Activated CD8-positive, alpha-beta memory T cell treated with anti-CD3 and anti-CD28 coated beads for 4 hours (primary cell): Measurements from ENCODE around the gene RAD51.

Source experiments
- DNase-seq, 2 donors: peaks; one replicate each; pipeline ENCODE4 v3.0.0-alpha.2; 2020; ENCODE audit warnings: low read depth in 2 of 2

RAD51 gene

GRCh38 chr15:40762919-40763800 lies 68.2 kb downstream of the RAD51 start:
- no peak for DNase-seq

DNA sequence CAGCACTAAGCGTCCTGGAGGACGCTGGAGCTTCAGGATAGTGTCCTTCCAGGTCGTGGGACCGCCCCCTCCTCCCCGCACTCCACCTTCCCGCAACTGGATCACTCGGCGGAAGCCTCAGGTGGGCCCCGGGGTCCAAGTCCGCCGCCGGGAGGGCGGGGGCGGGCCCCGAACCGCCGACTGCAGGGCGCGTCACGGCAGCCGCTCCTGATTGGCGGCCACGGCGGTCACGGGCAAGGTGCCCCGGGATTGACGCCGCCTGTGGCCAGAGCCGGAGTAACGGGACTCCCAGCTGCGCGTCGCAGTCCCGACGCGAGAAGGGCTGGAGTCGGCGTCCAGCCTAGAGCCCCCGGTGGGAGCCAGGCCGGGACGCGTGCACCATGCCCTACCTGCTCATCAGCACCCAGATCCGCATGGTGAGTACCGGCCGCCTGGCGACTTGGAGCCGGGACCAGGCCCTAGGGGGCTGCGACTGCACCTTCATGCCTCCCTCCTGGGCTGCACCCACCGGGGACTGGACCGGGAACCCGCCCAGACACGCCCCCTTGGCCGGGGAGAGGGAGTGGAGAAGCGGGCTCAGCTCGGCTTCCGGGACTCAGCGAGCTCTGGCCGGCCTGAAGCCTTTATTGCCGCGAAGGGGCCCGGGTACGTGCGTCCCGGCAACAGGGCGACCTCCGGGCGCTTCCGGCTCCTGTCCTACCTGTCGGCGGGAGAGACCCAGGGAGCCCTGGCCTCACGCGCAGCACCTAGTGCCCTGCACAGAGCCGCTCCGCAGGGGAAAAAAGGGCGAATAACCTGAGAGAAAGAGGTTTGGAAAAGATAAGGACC lies 69.0 kb downstream of the RAD51 start, which contains the start of gene GCHFR:
Gene GCHFR, plus strand, starts transcription at position 268 of the 828 bp plus-strand sequence. Its CDS starts 113 bp downstream, at position 381.
- peak in 1 of 2 donors; percentile 38 for DNase-seq

GRCh38 chr15:40764629-40765103 lies 69.7 kb downstream of the RAD51 start:
- no peak for DNase-seq

DNA sequence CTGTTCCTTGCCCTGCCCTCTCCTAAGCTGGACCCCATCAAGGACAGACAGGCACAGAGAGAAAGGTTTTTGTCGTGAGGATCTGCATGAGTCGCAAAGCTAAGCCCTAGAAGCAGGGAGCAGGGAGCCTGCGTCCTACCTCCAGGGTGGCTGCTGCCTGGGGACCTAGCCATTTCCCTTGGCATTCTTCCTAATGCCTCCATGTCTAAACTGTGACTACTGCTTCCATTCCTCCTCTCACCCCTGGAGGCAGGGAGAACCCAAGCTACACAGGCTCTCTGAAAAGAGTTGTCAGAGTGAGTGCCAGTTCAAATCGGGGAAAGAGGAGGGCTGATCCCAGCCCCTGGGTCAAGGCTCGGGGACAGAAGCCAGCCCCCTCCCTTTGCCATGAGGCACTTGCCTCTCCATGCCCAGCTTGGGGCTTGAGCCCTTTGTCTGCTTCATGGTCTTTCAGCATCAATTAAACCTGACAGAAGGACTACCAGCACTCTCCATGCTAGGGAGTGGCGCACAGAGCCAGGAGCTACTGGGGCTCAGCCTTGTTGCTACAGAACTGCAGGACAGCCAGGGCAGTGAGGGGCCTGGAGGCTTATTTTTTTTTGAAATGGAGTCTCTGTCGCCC lies 71.3 kb downstream of the RAD51 start:
- no peak for DNase-seq

GRCh38 chr15:40766906-40767837 lies 72.2 kb downstream of the RAD51 start:
- no peak for DNase-seq

DNA sequence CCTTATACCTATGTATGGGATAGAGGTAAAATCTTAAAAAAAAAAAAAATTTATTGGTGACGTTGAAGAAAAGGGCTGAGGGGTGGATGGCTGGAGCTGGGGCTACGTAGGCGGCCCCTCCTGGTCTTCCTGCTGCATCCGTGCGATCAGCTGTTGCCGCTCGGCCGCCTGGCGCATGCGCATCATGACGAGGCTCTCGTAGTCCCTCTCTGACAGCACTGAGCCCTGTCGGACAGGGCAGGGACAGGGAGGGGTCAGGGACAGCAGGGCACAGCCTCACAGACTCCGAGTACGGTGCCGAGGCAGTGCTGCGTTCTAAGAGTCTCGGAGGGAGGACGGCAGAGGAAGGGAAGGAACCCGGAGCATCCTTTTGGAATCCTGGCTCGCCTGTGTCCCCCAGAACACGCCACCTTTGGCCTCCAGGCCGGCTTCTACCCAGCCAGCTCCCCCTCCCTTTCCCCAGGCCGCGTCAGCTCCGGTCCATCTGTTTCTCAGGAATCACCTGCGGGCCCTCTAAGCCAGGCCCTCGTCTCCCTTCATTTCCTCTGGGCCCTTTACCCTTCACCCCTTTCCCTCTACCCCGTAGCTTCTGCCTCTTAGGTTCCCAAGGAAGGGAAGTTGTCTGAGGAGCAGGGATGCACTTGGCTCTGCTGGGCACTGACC lies 73.0 kb downstream of the RAD51 start:
- DNase-seq: no peak

DNA sequence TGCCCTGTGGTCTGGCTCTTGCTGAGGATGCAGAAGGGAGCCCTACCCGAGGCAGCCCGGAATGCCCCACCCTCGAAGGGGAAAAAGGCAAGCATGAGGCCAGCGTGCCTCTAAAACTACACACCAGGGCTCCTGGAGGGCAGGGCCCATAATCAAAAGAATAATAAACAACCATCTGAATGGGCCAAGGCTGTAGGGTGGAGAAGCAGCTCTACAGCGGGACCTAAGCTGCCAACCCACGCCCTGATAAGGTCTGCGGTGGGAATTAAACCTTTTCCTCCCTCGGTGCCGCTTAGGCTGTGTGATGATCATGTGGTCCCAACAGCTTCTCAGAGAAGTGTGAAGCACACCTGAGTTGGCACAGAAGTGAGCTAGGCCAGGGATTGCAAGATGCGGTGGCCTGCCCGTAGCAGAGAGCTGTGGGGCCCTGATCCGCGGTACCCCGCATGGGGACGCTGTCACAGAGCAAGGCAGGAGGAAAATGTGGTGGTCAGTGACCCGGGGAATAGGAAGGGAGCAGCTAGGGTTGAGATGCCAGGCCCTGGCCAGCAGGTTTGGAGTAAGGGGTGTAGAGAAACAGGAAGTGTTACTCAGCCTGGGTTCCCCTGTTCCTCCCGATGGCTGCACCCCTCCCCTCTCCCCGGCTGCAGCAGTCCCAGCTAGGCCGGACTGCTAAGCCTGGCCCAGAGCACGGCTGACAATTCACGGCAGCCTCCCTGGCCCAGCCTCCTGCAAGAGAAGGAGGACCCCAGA lies 73.7 kb downstream of the RAD51 start:
- DNase-seq: no peak

DNA sequence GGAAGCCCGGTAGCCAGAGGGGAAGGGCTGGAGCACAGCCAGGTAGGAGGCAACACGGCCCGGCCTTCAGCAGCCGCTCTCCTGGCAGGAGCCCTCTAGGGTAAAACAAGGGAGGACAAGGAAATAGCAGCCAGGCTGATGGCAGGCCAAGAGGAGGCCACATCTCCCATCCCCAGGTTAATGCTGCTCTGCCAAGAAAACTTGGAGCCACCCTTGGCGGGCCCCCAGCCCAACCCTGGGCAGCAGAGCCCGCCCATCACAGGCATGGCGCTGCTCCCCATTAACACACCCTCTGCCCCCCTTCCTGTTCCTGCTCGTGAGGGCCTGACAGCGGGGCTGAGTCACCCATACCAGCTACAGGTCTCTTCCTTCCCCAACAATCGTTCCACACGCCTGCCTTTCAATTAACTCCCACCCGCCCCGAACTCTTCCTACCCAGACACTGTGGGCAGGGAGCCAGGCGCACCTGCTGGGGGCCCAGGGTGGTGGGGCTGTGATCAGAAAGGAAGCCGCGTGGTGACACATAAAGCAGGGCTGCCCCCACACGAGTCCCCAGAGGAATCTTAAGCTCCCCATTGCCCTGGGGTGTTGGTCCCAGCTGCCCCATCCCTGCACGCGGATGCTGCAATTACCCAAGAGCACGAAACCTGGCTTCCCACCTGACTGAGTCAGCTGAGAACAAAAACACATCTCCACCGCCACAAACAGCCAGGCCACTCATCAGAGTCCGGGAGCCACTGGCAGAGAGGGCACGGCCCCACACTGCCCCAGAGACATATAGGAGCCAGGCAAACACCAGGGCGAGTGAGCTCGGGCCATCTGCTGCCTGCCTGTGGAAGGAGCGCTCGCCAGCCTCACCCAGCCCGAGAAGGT lies 74.5 kb downstream of the RAD51 start, which contains the start of gene C15orf62:
Gene C15orf62, plus strand, starts transcription at position 707 of the 873 bp plus-strand sequence. CDS start 516 bp downstream, outside the sequence.
- DNase-seq: peak; percentile 57 to 76

GRCh38 chr15:40770147-40770721 lies 75.3 kb downstream of the RAD51 start:
- no peak for DNase-seq

DNA sequence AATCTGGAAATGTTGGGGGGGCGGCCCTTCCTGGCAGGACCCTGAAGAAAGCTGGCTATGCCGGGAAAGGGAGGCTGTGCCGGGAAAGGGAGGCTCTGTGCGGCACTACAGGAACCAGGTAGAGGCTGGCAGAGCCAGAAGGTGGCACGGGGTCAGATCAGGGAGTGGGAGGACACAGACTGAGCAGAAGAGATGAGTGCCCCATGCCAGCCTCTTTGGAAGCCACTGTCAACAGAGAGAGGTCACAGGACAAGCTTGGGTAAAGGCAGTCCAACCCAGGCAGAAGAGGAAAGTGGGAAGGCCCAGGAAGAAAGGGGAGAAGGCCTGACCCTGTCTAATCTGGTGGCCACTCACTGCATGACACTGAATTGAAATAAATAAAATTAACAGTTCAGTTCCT lies 76.3 kb downstream of the RAD51 start:
- DNase-seq: no peak

DNA sequence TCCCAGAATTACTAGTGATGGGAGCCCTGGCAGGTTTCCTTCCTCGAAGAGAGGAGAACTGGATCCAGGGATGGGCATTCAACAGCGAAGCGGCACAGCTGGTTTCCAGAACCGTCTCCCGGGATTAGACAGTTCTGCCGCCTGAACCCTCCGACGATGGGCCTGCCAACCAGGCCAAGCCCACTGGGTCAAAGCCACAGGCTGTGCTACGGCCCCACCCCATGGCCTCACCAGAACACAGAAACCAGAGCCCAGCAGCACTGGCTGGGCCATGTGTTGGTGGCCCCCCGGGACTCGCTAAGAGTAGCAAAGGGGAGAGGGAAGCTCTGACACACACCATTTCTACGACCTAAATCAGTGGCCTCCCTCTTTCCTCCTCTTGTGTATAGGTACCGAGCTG lies 77.0 kb downstream of the RAD51 start:
- no peak for DNase-seq

GRCh38 chr15:40773496-40773895 lies 78.5 kb downstream of the RAD51 start:
- no peak for DNase-seq

DNA sequence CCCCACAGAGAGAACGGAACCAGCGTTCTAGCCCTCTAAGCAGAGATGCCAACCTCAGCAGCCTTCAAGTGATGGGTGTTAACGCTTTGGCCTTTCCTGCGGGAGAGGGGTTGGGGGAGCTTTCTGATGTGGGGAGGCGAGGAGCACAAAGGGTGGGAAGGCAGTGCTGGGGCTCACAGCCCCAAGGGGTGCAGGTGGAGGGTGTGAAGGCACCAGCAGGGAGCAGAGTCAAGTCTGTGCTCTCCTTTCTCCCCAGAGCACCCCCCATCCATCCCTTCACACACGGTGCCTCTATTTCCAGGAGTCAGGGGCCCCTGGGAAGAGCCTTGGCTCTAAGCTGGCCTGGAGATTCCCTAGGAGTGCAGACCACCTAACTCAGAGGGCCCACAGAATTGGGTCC lies 78.9 kb downstream of the RAD51 start:
- no peak for DNase-seq

DNA sequence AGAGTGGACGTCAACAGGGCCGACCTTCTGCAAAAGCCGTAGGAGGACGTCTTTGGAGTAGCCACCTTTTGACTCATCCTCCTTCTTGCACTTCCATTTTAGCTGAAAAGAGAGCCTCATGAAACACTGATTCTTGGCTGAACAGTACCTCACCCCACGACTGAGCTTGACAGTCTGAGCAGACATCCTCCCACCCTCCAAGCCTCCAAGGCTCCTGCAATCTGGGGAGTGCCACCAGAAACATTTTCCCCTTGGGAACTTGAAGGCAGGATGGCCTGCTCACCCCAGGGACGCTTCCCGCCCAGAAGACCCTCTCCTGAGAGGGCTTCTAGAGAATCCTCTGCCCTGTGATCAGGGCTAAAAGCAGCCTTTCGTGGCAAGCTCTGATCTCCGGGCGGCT lies 80.0 kb downstream of the RAD51 start:
- DNase-seq: no peak

GRCh38 chr15:40775740-40776536 lies 81.0 kb downstream of the RAD51 start:
- no peak for DNase-seq

DNA sequence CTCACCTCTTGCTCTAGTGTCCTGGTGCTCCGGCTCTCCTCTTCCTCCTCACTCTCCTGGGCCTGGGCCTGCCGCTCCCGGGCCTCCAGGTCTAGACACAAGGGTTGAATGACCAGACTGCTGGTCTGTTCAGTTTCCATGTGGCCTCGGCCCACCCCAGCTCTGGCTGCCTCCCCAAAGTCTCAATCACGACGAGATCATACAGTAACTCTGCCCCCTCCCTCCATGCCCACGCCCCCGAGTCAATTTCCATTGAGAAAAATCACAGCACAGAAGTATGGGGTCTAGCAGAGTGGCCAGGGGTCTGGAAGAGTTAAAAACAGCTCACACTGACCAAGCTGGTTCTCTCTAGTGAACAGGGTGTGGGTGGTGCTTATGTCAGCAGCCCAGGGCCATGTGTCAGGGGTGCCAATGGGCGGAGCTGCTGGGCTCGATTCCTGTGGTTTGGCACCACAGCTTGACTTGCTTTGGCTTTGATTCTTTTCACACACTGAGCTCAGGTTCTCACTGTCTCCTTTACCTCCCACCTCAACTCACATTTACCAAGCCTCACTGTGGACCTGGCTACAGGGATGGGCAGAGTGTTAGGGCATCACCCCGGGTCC lies 81.7 kb downstream of the RAD51 start:
- no peak for DNase-seq
